BLaER1 (cell line): Measurements from ENCODE around the gene MYL7.

ENCODE experiments used
- H3K27ac ChIP-seq: shearing (Covaris generic); formaldehyde crosslinking; 2 replicates; pipeline ENCODE4 v1.8.1; 2022
- H3K27me3 ChIP-seq: shearing (Covaris generic); formaldehyde crosslinking; 2 replicates; pipeline ENCODE4 v1.8.1; 2022
- H3K36me3 ChIP-seq: shearing (Covaris generic); formaldehyde crosslinking; 2 replicates; pipeline ENCODE4 v1.8.1; 2022
- H3K4me1 ChIP-seq: shearing (Covaris generic); formaldehyde crosslinking; 2 replicates; pipeline ENCODE4 v1.8.1; 2022
- H3K4me2 ChIP-seq: shearing (Covaris generic); formaldehyde crosslinking; 2 replicates; pipeline ENCODE4 v1.8.1; 2022
- H3K4me3 ChIP-seq: shearing (Covaris generic); formaldehyde crosslinking; 2 replicates; pipeline ENCODE4 v1.8.1; 2022
- H3K9ac ChIP-seq: shearing (Covaris generic); formaldehyde crosslinking; 2 replicates; pipeline ENCODE4 v1.8.1; 2022
- H3K9me3 ChIP-seq: shearing (Covaris generic); formaldehyde crosslinking; 2 replicates; pipeline ENCODE4 v1.8.1; 2022
- H4K20me1 ChIP-seq: shearing (Covaris generic); formaldehyde crosslinking; 2 replicates; pipeline ENCODE4 v1.8.1; 2022
- Cebpa-rat ChIP-seq: shearing (Covaris generic); IDR thresholded peaks from 2 replicates; pipeline ENCODE4 v1.8.1; 2022

Gene MYL7

DNA sequence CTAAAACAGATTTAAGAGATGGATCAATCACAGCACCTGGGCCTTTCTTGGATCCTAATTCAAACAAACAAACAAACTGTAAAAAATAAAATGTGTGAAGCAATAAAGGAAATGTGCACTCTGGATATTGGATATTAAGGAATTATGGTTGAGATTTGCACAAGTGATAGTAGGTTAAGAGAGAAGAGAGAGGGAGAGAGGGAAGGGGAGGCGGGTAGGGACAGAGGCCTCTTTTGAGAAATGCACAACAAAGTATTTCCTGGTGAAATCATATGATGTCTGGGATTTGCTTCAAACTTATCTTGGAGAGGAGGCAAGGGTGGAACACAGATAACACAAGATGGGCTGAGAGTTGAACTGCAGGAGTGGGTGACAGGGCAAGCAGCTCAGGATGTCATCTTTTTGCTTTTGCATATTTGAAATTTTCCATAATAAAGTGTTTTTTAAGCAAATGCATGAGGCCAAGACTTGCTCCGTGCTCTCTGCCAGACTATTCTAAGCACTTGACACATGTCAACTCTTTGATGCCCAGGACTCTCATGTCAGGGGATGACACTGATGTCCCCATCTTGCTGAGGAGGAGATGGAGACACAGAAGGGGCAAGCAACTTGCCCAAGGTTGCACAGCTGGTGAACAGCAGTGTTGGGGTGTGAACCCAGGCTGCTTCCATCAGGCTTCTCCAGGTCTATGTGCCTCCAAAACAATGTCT is 46.1 kb downstream of the MYL7 start:
- Histone ChIP-seq H3K9me3 (no peaks in the 10 kb centered on the region), H3K4me3 (no peak overlapping the region), H3K36me3 (no peaks in the 10 kb centered on the region), H3K27me3 (no peaks in the 10 kb centered on the region), H3K27ac (peak overlapping the region; percentile 99), H4K20me1 (no peaks in the 10 kb centered on the region), H3K9ac (peak overlapping the region; percentile 91; the same call in 1 of the 2 replicates), H3K4me1 (peaks cover 93% of the 10 kb centered on the region), H3K4me2 (peak overlapping the region; percentile 76)
- TF ChIP-seq Cebpa-rat: no peak

DNA sequence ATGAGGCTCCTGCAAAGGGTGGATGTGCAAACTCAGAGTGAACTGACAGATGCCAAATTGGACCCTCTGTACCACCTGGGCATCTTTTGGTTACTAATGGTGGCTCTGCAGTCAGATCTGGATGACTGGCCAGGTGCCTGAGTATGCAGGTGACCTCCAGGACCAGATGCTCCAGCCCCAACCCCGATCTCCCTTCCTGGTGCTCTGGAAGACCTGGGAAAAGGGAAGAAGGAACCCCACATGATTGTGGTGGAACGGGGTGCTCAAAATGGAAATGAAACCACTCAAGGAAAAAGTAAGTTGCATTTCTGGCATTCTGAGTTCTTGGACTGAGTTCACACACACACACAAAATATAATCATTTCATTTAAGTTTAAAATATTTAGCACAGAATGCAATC is 46.8 kb downstream of the MYL7 start:
- Histone ChIP-seq H3K4me3 (no peak overlapping the region), H3K4me1 (peaks cover 87% of the 10 kb centered on the region), H4K20me1 (no peaks in the 10 kb centered on the region), H3K27ac (peak overlapping the region; percentile 99), H3K36me3 (no peaks in the 10 kb centered on the region), H3K9me3 (no peaks in the 10 kb centered on the region), H3K4me2 (peak overlapping the region; percentile 76), H3K9ac (peak overlapping the region; percentile 91; the same call in 1 of the 2 replicates), H3K27me3 (no peaks in the 10 kb centered on the region)
- TF ChIP-seq Cebpa-rat: no peak

DNA sequence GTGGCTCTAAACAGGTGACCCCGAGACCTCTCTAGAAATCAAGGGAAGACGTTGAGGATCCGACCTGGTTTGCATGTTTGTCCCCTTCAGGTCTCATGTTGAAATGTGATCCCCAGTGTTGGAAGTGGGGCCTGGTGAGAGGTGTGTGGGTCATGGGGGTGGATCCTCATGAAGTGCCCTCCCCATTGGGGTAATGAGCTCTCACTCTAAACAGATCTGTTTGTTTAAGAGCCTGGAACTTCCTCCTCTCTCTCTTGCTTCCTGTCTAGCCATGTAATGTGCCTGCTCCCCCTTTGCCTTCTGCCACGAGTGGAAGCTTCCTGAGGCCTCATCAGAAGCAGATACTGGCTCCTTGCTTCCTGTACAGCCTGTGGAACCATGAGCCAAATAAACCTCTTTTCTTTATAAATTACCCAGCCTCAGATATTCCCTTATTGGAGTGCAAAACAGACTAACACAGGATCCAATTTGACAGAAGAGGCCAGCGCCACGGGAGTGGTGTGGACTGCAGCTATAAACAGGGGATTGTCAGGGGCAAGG is 48.0 kb downstream of the MYL7 start:
- H3K36me3 ChIP-seq: no peaks in the 10 kb centered on the region
- TF ChIP-seq Cebpa-rat: no peak
- H3K4me3 ChIP-seq: peak overlapping the region; percentile 2; the same call in 1 of the 2 replicates
- H3K9me3 ChIP-seq: no peaks in the 10 kb centered on the region
- no peaks in the 10 kb centered on the region for H3K27me3 ChIP-seq
- peak overlapping the region; percentile 99 for H3K27ac ChIP-seq
- no peak overlapping the region for H3K9ac ChIP-seq
- H4K20me1 ChIP-seq: no peaks in the 10 kb centered on the region
- peaks cover 84% of the 10 kb centered on the region for H3K4me1 ChIP-seq
- H3K4me2 ChIP-seq: peak overlapping the region; percentile 76
